Measurements from ENCODE around the gene PPP1R15A.

DNA sequence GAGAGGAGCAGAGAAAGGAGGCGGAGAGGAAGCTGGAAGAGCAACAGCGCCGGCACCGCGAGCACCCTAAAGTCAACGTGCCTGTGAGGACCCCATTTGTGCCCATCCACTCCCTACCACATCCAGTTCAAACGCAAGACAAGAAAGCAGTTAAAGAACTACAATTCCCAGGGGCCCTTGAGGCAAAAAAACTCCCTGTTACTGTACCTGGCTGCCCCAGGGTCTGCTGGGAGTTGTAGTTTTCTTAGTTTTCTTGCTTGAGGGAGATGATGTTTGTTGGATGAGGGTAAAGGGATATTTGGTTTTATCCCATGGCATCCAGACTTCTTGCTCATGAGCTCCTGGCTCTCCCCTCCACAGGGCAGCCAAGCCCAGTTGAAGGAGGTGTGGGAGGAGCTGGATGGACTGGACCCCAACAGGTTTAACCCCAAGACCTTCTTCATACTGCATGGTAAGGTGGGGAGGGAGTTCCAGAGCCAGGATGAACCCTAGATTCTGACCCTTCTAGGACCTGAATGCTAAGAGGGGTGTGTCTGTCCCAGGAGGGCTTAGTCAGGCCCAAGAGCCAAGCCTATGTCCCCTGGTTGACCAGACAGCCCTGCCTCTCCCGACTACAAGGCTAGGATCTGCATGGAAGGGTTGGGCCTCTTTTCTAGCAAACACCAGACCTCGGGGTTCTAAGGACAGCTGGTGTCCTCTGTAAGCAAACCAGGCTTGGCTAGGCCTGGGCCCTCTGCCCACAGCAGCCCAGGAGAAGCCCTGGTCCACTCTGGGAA is 41.1 kb downstream of the PPP1R15A start:
- TF ChIP-seq, protein P1, sequence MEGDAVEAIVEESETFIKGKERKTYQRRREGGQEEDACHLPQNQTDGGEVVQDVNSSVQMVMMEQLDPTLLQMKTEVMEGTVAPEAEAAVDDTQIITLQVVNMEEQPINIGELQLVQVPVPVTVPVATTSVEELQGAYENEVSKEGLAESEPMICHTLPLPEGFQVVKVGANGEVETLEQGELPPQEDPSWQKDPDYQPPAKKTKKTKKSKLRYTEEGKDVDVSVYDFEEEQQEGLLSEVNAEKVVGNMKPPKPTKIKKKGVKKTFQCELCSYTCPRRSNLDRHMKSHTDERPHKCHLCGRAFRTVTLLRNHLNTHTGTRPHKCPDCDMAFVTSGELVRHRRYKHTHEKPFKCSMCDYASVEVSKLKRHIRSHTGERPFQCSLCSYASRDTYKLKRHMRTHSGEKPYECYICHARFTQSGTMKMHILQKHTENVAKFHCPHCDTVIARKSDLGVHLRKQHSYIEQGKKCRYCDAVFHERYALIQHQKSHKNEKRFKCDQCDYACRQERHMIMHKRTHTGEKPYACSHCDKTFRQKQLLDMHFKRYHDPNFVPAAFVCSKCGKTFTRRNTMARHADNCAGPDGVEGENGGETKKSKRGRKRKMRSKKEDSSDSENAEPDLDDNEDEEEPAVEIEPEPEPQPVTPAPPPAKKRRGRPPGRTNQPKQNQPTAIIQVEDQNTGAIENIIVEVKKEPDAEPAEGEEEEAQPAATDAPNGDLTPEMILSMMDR (IDR thresholded peaks at IDR 0.05 in 4 of 5, conservative IDR thresholded peaks at IDR 0.05 in 1 of 5) = no peak
- no peak for TF ChIP-seq POLR2A (IDR thresholded peaks at IDR 0.05)

All from gastrocnemius medialis (tissue), 4 donors.